ENCODE data around the gene RBM23. TPM values are rescaled to one million over a fixed set of nuclear protein-coding genes. Genes with fewer than 3 reads are reported as not detected.

The RBM23 gene
- polyA plus RNA-seq, 3 donors: 76.7 to 89.7 (median 85.7) TPM

DNA sequence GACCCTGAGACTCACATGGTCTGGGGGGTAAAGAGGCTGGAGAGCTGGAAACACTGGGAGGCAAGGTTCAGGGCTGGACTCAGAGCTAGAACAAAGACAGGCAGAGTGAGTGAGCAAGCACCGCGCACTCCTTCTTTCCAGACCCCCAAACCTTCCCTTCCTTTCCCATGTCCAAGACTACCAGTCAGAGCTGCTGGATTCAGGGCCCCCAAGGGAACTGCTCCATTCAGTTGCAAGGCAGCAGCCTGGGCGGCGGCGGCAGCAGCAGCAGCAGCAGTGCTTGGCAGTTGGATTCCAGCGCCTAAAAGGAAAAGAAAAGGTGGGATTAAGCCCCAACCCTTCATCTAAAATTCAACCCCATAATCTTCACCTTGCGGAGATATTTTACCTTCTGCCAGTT, 17.1 kb downstream of the RBM23 start:
- Histone ChIP-seq H3K9me3 (replicated peaks in 1 of 2; ENCODE audit: control insufficient read depth in 1 of 2, insufficient read depth in 1 of 2, low read length in 2 of 2) (no peaks in the 10 kb centered on the region), H3K4me2 (replicated peaks; ENCODE audit: extremely low read depth, low read length, poor library complexity, severe bottlenecking) (no peak overlapping the region), H3K27me3 (ENCODE audit: control insufficient read depth in 2 of 2, insufficient read depth in 2 of 2, low read length in 2 of 2) (no peaks in the 10 kb centered on the region), H3K79me2 (ENCODE audit: insufficient read depth, low read length) (peaks cover 18% of the 10 kb centered on the region), H4K20me1 (ENCODE audit: insufficient read depth, low read length) (peaks cover 12% of the 10 kb centered on the region), H3K4me3 (replicated peaks in 1 of 3; ENCODE audit: low read depth in 2 of 3, low read length in 3 of 3) (no peak overlapping the region), H3K36me3 (replicated peaks in 1 of 2; ENCODE audit: control insufficient read depth in 1 of 2, insufficient read depth in 2 of 2, low read length in 2 of 2) (peaks cover 81 to 99% of the 10 kb centered on the region in 2 donors), H3K9ac (ENCODE audit: insufficient read depth, low read length, poor library complexity, severe bottlenecking) (no peak overlapping the region), H3K4me1 (ENCODE audit: control insufficient read depth in 1 of 2, insufficient read depth in 2 of 2, low read length in 2 of 2) (no peaks in the 10 kb centered on the region), H3K27ac (ENCODE audit: low read depth in 1 of 2, low read length in 2 of 2) (no peak overlapping the region), H2AFZ (ENCODE audit: insufficient read depth, low read depth, low read length, poor library complexity, severe bottlenecking) (no peak overlapping the region)
- Mint-ChIP-seq H3K4me3 (no peak overlapping the region), H3K27me3 (ENCODE audit: low read depth in 3 of 3) (no peaks in the 10 kb centered on the region), H3K27ac (peak overlapping the region in 4 of 7 donors; percentile 31 to 69 (median 52)), H3K36me3 (peaks cover 81 to 90% of the 10 kb centered on the region in 2 donors), H3K4me1 (peaks cover 2% of the 10 kb centered on the region), H3K9me3 (no peaks in the 10 kb centered on the region)
- WGBS (ENCODE audit: insufficient coverage): 100% methylated on average over 3 of the region's 7 CpGs
- no peak for DNase-seq
- no peak for TF ChIP-seq CTCF (IDR thresholded peaks at IDR 0.05)
- intact Hi-C loops (cut with micrococcal nuclease): no loop called here

DNA sequence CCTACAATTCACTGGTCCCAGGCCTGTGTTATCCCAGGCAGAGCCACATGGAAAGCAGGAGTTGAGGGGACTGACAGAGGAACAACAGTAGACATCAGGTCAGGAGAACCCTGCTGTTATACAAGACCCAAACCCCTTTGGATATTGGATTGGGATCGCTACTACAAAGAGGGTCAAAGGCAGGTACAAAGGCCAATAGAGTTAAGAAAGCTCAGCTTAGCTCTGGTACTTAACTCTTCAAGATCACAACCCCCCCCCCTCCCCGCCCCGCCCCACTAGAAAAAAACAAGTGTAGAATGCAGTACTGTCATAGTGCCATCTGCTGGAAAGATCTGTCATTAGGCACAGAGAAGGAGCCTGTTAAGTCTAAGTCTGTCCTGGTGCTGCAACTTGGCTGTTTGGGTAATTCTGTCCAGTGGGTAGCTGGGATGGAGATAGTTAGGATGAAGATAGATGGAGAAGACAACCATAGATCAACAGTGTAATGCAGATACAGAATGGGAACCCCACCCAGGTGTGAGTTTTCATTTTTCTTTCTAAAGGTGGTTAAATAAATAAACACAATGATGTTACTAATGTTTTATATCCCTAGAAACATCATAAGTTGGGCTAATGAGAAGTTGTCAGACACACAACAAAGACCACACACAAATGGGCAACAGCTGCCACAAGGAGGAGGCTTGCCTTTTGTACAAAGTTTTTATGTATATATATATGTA, 18.7 kb downstream of the RBM23 start:
- Histone ChIP-seq H3K4me3 (replicated peaks in 1 of 3; ENCODE audit: low read depth in 2 of 3, low read length in 3 of 3) (no peak overlapping the region), H3K4me2 (replicated peaks; ENCODE audit: extremely low read depth, low read length, poor library complexity, severe bottlenecking) (no peak overlapping the region), H2AFZ (ENCODE audit: insufficient read depth, low read depth, low read length, poor library complexity, severe bottlenecking) (no peak overlapping the region), H3K27me3 (ENCODE audit: control insufficient read depth in 2 of 2, insufficient read depth in 2 of 2, low read length in 2 of 2) (no peaks in the 10 kb centered on the region), H3K27ac (ENCODE audit: low read depth in 1 of 2, low read length in 2 of 2) (no peak overlapping the region), H4K20me1 (ENCODE audit: insufficient read depth, low read length) (peaks cover 12% of the 10 kb centered on the region), H3K9ac (ENCODE audit: insufficient read depth, low read length, poor library complexity, severe bottlenecking) (no peak overlapping the region), H3K9me3 (replicated peaks in 1 of 2; ENCODE audit: control insufficient read depth in 1 of 2, insufficient read depth in 1 of 2, low read length in 2 of 2) (no peaks in the 10 kb centered on the region), H3K4me1 (ENCODE audit: control insufficient read depth in 1 of 2, insufficient read depth in 2 of 2, low read length in 2 of 2) (no peaks in the 10 kb centered on the region), H3K79me2 (ENCODE audit: insufficient read depth, low read length) (peaks cover 7% of the 10 kb centered on the region), H3K36me3 (replicated peaks in 1 of 2; ENCODE audit: control insufficient read depth in 1 of 2, insufficient read depth in 2 of 2, low read length in 2 of 2) (peaks cover 65 to 92% of the 10 kb centered on the region in 2 donors)
- intact Hi-C loops (cut with micrococcal nuclease): no loop called here
- Mint-ChIP-seq H3K27ac (peak overlapping the region in 1 of 7 donors; percentile 27), H3K9me3 (no peaks in the 10 kb centered on the region), H3K4me1 (peaks cover 2% of the 10 kb centered on the region), H3K4me3 (no peak overlapping the region), H3K27me3 (ENCODE audit: low read depth in 3 of 3) (no peaks in the 10 kb centered on the region), H3K36me3 (peaks cover 70 to 80% of the 10 kb centered on the region in 2 donors)
- WGBS (ENCODE audit: insufficient coverage): no CpG with 5 or more reads among the region's 3 CpGs
- peak; percentile 43 for TF ChIP-seq CTCF (IDR thresholded peaks at IDR 0.05)
- DNase-seq: peak; percentile 19 to 45 (median 42)

Measured in CD14-positive monocyte (primary cell).